Chondrocyte (in vitro differentiated cells): ENCODE data around the gene PEX7. TPM values are rescaled to one million over a fixed set of nuclear protein-coding genes. Genes with fewer than 3 reads are reported as not detected.
"Not testable (repeated sequence)": the region's sequence is repeated elsewhere in the genome, so short reads cannot be mapped to it uniquely, and the experiment has no call there.

Experiments used
- DNase-seq: peaks from one replicate; pipeline ENCODE4 v3.0.0; 2021; ENCODE audit warnings: mixed read lengths, low spot score
- H3K27ac Mint-ChIP-seq: one replicate; pipeline ENCODE4 v1.8.0; 2021; ENCODE audit warnings: mild to moderate bottlenecking, moderate library complexity, mixed read lengths; ENCODE audit not compliant: unreplicated experiment
- H3K27me3 Mint-ChIP-seq: 2 replicates; pipeline ENCODE4 v1.8.0; 2021; ENCODE audit warnings: low read depth, mixed read lengths
- H3K36me3 Mint-ChIP-seq: 2 replicates; pipeline ENCODE4 v1.8.0; 2021; ENCODE audit warnings: low read depth, mixed read lengths
- H3K4me1 Mint-ChIP-seq: 2 replicates; pipeline ENCODE4 v1.8.0; 2021; ENCODE audit warnings: low read depth, mild to moderate bottlenecking, mixed read lengths
- H3K4me3 Mint-ChIP-seq: one replicate; pipeline ENCODE4 v1.8.0; 2021; ENCODE audit warnings: mild to moderate bottlenecking, moderate library complexity, mixed read lengths; ENCODE audit not compliant: unreplicated experiment
- H3K9me3 Mint-ChIP-seq: 2 replicates; pipeline ENCODE4 v1.8.0; 2021; ENCODE audit warnings: low read depth, mixed read lengths
- total RNA-seq: library from RNA; stranded (reverse); gene quantifications from 3 replicates; pipeline ENCODE4 v1.2.1, GENCODE V29; 2021
- TF ChIP-seq, protein P1 (sequence below): fragments of 200-600 bp; sonication (generic); IDR thresholded peaks from 2 replicates; pipeline ENCODE4 v1.5.0; 2021; ENCODE audit warnings: antibody characterized with exemption, mild to moderate bottlenecking, moderate library complexity

The PEX7 gene
- total RNA-seq, 1 donor from 2014 or later: 7.0 TPM

DNA sequence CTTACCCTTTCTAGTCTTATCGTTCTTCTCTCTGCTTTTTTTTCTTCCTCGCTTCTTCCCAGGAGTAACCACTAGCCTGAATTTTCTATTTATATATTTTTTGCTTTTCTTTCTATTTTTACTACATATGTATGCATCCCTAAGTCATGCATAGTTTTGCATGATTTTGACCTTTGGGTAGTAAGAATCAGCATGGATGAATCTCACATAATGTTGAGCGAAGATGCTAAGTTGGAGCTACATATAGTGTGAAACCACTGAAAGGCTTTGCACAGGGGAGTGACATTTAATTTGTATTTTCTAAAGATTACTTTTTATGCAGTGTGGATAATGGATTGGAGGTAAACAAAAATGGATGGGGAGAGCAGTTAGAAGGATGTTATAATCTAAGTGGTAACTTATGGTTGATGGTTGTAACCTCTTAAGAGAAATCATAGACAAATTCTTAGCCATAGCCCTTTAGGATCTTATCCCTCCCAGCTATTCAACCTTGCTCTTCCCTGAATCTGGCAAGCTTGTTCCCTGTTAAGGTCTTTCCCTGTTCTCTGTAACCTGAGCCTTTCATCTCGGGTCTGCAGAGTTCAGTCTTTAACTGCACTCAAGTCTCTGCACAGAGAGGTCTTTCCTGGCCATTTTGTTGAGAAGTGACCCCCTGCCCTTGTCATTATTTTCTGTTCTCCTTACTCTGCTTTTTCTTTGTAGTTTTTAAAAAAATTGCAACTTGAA, 18.0 kb downstream of the PEX7 start:
- H3K36me3 Mint-ChIP-seq: peaks cover 1% of the 10 kb centered on the region
- TF ChIP-seq, protein P1, sequence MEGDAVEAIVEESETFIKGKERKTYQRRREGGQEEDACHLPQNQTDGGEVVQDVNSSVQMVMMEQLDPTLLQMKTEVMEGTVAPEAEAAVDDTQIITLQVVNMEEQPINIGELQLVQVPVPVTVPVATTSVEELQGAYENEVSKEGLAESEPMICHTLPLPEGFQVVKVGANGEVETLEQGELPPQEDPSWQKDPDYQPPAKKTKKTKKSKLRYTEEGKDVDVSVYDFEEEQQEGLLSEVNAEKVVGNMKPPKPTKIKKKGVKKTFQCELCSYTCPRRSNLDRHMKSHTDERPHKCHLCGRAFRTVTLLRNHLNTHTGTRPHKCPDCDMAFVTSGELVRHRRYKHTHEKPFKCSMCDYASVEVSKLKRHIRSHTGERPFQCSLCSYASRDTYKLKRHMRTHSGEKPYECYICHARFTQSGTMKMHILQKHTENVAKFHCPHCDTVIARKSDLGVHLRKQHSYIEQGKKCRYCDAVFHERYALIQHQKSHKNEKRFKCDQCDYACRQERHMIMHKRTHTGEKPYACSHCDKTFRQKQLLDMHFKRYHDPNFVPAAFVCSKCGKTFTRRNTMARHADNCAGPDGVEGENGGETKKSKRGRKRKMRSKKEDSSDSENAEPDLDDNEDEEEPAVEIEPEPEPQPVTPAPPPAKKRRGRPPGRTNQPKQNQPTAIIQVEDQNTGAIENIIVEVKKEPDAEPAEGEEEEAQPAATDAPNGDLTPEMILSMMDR: no peak
- H3K4me3 Mint-ChIP-seq: no peak overlapping the region
- peaks cover 3% of the 10 kb centered on the region for H3K4me1 Mint-ChIP-seq
- H3K9me3 Mint-ChIP-seq: no peaks in the 10 kb centered on the region
- DNase-seq: no peak
- no peak overlapping the region for H3K27ac Mint-ChIP-seq
- no peaks in the 10 kb centered on the region for H3K27me3 Mint-ChIP-seq

DNA sequence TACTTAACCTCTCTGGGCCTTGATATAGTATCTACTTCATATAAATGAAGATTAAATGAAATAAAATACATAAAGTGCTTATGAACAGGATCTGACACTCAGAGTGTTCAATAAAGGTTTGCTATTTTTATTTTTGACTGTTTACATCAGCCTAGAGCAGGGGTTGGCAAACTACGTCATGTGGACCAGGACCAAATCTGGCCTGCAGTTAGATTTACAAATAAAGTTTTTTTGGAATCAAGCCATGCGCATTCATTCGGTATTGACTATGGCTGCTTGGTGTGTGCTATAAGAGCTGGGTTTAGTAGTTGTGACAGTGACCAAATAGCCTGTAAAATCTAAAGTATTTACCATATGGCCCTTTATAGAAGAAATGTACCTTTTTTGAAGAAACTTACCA, 20.8 kb downstream of the PEX7 start:
- H3K27ac Mint-ChIP-seq: no peak overlapping the region

DNA sequence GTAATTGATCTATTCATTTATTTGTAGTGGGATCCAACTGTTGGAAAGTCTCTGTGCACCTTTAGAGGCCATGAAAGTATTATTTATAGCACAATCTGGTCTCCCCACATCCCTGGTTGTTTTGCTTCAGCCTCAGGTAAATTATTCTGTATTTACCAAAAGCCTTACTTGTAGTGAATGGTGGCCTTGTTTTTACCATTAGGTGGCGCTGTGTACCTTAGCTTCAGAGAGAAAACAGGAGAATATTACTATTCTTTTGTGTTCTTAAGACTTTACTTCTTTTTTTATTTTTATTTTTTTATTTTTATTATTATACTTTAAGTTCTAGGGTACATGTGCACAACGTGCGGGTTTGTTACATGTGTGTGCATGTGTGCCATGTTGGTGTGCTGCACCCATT, 23.7 kb downstream of the PEX7 start:
- Mint-ChIP-seq H3K27ac (no peak overlapping the region), H3K9me3 (peaks cover 4% of the 10 kb centered on the region), H3K36me3 (peaks cover 19% of the 10 kb centered on the region), H3K4me3 (no peak overlapping the region), H3K4me1 (no peaks in the 10 kb centered on the region), H3K27me3 (no peaks in the 10 kb centered on the region)
- TF ChIP-seq, protein P1: peak; percentile 90
- DNase-seq: no peak

More for the DNA sequence above, 20.8 kb downstream of the PEX7 start:
- Mint-ChIP-seq H3K4me1 (peaks cover 3% of the 10 kb centered on the region), H3K36me3 (peaks cover 11% of the 10 kb centered on the region), H3K9me3 (no peaks in the 10 kb centered on the region), H3K4me3 (no peak overlapping the region), H3K27me3 (no peaks in the 10 kb centered on the region)
- DNase-seq: no peak
- TF ChIP-seq, protein P1: no peak

DNA sequence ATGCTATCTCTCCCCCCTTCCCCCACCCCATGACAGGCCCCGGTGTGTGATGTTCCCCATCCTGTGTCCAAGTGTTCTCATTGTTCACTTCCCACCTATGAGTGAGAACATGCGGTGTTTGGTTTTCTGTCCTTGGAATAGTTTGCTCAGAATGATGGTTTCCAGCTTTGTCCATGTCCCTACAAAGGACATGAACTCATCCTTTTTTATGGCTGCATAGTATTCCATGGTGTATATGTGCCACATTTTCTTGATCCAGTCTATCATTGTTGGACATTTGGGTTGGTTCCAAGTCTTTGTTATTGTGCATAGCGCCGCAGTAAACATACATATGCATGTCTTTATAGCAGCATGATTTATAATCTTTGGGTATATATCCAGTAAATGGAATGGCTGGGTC, 24.1 kb downstream of the PEX7 start:
- H3K9me3 Mint-ChIP-seq, H3K4me1 Mint-ChIP-seq, H3K27me3 Mint-ChIP-seq, DNase-seq, H3K4me3 Mint-ChIP-seq, H3K27ac Mint-ChIP-seq: not testable (repeated sequence)
- peaks cover 19% of the 10 kb centered on the region for H3K36me3 Mint-ChIP-seq

DNA sequence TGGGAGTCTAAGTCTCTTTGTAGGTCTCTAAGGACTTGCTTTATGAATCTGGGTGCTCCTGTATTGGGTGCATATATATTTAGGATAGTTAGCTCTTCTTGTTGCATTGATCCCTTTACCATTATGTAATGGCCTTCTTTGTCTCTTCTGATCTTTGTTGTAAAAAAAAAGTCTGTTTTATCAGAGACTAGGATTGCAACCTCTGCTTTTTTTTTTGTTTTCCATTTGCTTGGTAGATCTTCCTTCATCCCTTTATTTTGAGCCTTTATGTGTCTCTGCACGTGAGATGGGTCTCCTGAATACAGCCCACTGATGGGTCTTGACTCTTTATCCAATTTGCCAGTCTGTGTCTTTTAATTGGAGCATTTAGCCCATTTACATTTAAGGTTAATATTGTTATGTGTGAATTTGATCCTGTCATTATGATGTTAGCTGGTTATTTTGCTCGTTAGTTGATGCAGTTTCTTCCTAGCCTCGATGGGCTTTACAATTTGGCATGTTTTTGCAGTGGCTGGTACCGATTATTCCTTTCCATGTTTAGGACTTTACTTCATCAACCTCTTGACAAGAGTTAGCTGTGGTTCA, 27.7 kb downstream of the PEX7 start:
- not testable (repeated sequence) for DNase-seq, H3K4me3 Mint-ChIP-seq, H3K27me3 Mint-ChIP-seq, H3K9me3 Mint-ChIP-seq, H3K4me1 Mint-ChIP-seq, H3K27ac Mint-ChIP-seq
- peaks cover 23% of the 10 kb centered on the region for H3K36me3 Mint-ChIP-seq

DNA sequence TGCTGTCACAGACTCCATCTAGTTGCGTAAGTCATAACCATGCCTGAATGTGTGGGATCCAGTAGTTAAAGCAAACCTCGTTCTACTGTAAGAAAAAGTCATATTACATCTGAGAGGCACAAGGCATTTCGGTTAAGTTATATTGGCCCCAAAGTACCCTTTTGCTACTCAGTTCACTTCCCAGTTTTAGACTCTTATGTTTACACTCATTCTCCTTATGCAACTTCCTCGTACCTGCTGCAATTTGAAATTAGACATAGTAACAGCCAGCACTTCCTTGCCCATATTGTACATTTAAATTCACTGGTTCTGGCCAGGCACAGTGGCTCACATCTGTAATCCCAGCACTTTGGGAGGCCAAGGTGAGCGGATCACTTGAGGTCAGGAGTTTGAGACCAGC, 37.0 kb downstream of the PEX7 start:
- Mint-ChIP-seq H3K4me3 (no peak overlapping the region), H3K27ac (no peak overlapping the region), H3K9me3 (no peaks in the 10 kb centered on the region), H3K4me1 (no peaks in the 10 kb centered on the region), H3K27me3 (no peaks in the 10 kb centered on the region), H3K36me3 (peaks cover 1% of the 10 kb centered on the region)
- TF ChIP-seq, protein P1: no peak
- DNase-seq: no peak
